Activated CD8-positive, alpha-beta memory T cell treated with anti-CD3 and anti-CD28 coated beads for 36 hours (primary cell): Measurements from ENCODE around the gene THADA. TPM values are rescaled to one million over a fixed set of nuclear protein-coding genes. Genes with fewer than 3 reads are reported as not detected.
"Not testable (repeated sequence)": the region's sequence is repeated elsewhere in the genome, so short reads cannot be mapped to it uniquely, and the experiment has no call there.

Source experiments
- CTCF ChIA-PET: fragments of 350-600 bp; sonication (Branson Sonifier 250); formaldehyde crosslinking; loops from one replicate; lab custom pipeline; 2021; ENCODE audit warnings: antibody characterized with exemption; lab: Charles Lee
- POLR2A ChIA-PET: fragments of 350-600 bp; sonication (Branson Sonifier 250); formaldehyde crosslinking; loops from one replicate; lab custom pipeline; 2021; ENCODE audit warnings: antibody characterized with exemption; lab: Charles Lee
- total RNA-seq, 2 experiments: library from RNA; stranded (reverse); gene quantifications; one replicate each; pipeline ENCODE4 v1.2.3, GENCODE V29; 2021

THADA gene
- total RNA-seq, 2 experiments from 2014 or later, result 52.7 to 54.2 TPM

- POLR2A ChIA-PET, result no interaction called here
- CTCF ChIA-PET, result no interaction called here
Observed at GRCh38 chr2:43288417-43289305, 307.2 kb downstream of the THADA start.

DNA sequence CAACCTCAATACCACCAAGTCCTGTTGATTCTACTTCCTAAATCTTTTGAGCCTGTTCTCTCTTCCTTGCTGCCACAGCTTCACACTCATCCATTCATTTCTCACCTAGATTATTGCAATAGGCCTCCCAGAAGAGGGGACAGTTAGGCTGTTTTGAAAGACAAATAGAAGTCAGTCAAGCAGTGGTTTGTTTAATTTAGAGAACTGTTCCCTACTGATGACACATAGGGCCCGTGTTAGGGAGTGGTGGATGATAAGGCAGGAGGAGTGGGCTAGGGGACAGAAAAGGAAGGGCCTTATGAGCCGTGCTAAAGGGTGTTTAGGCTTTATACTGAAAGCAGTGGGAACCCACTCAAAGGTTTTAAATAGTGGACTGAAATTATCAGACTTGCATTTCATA lies 309.9 kb downstream of the THADA start:
- ChIA-PET POLR2A (no interaction called here), CTCF (no interaction called here)

GRCh38 chr2:43284967-43285366 lies 310.9 kb downstream of the THADA start:
- POLR2A ChIA-PET, result no interaction called here
- CTCF ChIA-PET, result no interaction called here

GRCh38 chr2:43284347-43284746 lies 311.5 kb downstream of the THADA start:
- POLR2A ChIA-PET, result not testable (repeated sequence)
- CTCF ChIA-PET, result interaction anchor here (0.7 kb wide), 1 partner anchor 23 kb away, joined by 3 read pairs; no protein-coding TSS in a partner anchor

DNA sequence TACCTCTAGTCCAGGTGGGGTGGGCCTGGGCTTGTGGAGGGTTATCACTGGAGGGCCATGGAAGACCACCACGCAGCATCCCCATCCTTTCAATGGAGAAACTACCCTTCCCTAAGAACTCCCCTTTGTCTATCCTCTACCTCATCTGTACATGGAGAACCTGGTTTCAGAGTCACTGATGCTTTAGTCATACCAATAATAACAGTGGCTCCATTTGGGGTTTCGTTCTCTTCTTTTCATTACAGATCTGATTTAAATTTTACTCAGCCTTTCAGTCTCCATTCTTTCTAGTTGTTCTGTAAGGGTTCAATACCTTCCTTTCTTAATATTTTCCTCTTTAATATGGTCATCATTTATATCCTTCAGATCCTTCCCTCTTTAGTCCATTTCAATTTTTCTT lies 314.8 kb downstream of the THADA start:
- CTCF ChIA-PET, result no interaction called here

GRCh38 chr2:43279317-43279840 lies 316.5 kb downstream of the THADA start:
- CTCF ChIA-PET, result no interaction called here
- POLR2A ChIA-PET, result no interaction called here

More for the DNA sequence above, 314.8 kb downstream of the THADA start:
- POLR2A ChIA-PET, result interaction anchor here (0.7 kb wide), 1 partner anchor 22 kb away, joined by 14 read pairs; no protein-coding TSS in a partner anchor

GRCh38 chr2:43278564-43279220 lies 317.1 kb downstream of the THADA start:
- POLR2A ChIA-PET, result no interaction called here
- CTCF ChIA-PET, result no interaction called here

GRCh38 chr2:43276962-43277391 lies 318.9 kb downstream of the THADA start:
- ChIA-PET POLR2A (no interaction called here), CTCF (no interaction called here)

GRCh38 chr2:43276266-43276941 lies 319.4 kb downstream of the THADA start:
- POLR2A ChIA-PET, result no interaction called here
- CTCF ChIA-PET, result no interaction called here

GRCh38 chr2:43274721-43275120 lies 321.1 kb downstream of the THADA start:
- CTCF ChIA-PET, result no interaction called here
- POLR2A ChIA-PET, result no interaction called here

DNA sequence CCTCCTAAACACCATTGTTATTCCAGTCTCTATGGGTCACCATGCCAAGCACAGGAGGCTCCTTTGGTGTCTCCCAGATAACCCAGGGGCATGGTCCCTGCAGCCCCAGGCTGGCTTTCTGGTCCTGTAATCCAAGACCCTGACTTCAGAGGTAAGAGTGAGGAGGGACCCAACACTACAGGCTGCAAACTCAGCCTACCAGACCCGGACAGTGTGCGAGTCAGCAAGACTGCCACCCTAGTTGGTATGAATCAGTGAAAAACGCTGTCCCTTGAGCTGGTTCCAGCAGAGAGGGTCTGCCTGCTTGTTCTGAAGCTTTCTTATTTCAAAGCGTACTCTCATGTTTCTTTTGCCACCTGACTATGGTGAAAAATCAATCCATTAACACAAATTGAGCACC lies 321.8 kb downstream of the THADA start:
- CTCF ChIA-PET, result no interaction called here
- POLR2A ChIA-PET, result no interaction called here

DNA sequence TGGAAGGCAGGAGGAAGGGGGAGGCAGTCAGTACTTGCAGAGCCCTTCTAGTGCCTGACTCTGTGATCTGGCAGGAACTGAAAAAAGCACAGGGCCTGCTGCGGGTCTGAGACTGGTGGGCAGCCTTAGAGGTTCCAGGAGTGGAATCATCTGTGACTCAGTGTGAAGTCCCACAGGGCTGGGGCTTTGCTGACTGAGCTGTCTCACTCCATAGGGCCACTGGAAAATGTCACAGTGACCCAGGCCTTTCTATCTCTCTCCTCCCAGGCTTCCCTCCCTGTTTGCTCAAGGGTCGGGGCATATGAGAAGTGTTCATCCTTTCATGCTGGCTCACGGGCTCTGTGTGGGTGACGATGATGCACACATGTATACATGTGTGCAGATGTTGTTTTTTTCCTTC lies 322.3 kb downstream of the THADA start:
- POLR2A ChIA-PET, result no interaction called here
- CTCF ChIA-PET, result no interaction called here

DNA sequence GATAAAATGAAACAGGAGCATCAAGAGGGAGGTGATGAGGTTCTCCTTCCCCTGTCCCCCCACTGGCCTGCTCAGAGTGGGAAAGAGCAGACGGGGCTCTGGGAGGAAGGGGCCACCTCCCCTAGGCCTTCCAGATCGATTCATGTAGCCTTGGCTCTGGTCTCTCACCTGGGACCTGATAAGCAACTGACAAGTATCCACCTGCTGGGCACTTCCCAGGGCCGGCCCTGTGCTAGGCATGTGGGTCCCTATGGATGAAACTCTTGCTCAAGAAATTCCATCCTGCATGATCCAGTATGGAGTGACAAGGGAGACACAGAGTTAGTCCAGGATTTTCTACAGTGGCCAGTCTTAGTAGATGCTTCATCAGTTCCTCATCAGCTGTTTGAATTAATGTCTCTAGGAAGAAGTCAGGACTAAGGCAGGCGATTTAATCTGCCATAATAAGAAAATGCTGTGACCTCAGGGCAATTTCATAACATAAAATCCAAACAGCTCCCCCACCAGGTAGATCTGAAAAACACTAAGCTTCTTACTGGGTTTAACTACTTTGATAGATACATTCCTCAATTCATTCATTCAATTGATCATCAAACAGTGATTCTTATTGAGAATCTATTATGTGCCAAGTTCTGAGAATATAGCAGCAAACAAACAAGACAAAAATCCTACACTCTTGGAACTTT lies 324.8 kb downstream of the THADA start:
- CTCF ChIA-PET, result interaction anchor here (0.7 kb wide), 2 partner anchors 14 to 66 kb away, joined by 3 read pairs; no protein-coding TSS in a partner anchor
- POLR2A ChIA-PET, result no interaction called here

GRCh38 chr2:43270461-43270860 lies 325.4 kb downstream of the THADA start:
- ChIA-PET CTCF (no interaction called here), POLR2A (no interaction called here)

GRCh38 chr2:43269706-43270105 lies 326.1 kb downstream of the THADA start:
- POLR2A ChIA-PET, result no interaction called here
- CTCF ChIA-PET, result no interaction called here

- ChIA-PET POLR2A (no interaction called here), CTCF (no interaction called here)
Observed at GRCh38 chr2:43269074-43269572, 326.7 kb downstream of the THADA start.

DNA sequence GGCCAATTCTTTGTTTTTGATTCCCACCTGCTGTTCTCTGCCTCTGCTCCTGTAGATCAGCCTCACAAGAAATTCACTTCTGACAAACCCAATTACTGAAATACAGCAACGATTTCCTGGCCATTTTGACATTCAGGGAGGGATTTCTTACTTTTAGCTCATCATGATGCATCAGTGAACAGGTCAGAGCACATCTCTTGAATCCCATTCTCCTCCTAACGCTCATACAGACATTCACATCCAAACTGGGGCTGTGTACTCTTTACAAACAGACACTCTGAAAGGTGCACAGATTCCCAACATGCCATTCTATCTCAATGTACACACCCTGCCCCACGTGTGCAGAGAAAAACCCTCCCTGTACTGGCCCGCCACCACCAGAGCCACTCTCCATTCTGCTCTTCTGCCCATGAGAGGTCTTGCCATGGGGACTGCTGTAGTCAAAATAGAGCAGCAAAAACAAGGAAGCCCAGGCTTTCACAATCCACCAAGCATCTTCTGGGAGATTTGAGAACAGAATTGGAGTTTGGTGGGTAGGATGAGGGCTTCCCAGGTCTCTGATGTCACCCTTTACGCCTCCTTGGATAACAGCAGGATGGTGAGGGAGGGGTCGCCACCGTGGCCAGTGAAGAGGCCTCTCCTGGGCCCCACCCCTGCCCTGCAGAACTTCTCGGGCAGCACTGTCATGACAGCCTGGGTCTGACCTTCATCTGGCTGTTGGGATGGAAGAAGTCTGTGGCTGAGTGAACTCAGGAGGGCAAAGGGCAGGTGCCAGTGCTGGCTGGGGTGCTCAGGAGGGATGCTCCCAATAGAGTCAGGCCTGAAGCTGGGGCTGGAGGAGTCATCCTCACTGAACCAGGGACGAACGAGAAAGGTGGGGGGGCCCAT lies 327.5 kb downstream of the THADA start:
- POLR2A ChIA-PET, result no interaction called here

DNA sequence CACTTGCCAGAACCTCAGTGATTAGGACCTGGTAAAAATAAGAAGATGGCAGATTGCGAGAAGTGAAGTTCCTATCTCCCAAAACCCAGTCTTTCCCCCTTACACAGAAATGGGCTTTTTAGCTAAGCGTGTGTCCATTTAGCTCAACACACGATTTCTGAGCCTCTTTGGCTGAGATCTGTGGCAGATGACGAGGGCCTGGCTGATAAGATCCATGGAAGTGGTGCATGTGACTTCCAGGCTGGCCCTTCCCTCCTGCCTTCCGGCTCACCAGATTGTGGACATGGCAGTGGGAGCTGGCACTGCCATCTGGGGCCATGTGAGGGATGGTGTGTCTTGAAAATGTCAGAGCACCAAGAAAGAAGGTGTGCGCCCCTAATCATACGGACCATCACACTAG lies 328.5 kb downstream of the THADA start:
- ChIA-PET POLR2A (no interaction called here), CTCF (no interaction called here)

More for the DNA sequence above, 327.5 kb downstream of the THADA start:
- CTCF ChIA-PET, result no interaction called here
